Naive thymus-derived CD4-positive, alpha-beta T cell (primary cell): ENCODE data around the gene CCSER1. TPM values are rescaled to one million over a fixed set of nuclear protein-coding genes. Genes with fewer than 3 reads are reported as not detected.

ENCODE experiments used
- ATAC-seq: fragments of 150-1000 bp; cut with Tn5 transposase; 2 replicates; pipeline ENCODE4 v1.10.0; 2021; ENCODE audit warnings: mild to moderate bottlenecking, moderate library complexity
- CTCF ChIA-PET: fragments of 350-600 bp; sonication (Branson Sonifier 250); formaldehyde crosslinking; loops from one replicate; lab custom pipeline; 2021; ENCODE audit warnings: antibody characterized with exemption; lab: Charles Lee
- POLR2A ChIA-PET: fragments of 350-600 bp; sonication (Branson Sonifier 250); formaldehyde crosslinking; loops from one replicate; lab custom pipeline; 2021; ENCODE audit warnings: antibody characterized with exemption, inconsistent platforms; lab: Charles Lee
- DNase-seq, 9 donors: peaks; one replicate each; pipeline versions ENCODE4 v3.0.0 to v3.0.0-alpha.2; 2020 to 2022; ENCODE audit warnings: mixed read lengths in 1 of 9
- H3K27ac ChIP-seq: one replicate; pipeline ENCODE4 v1.7.0; 2013; ENCODE audit warnings: mild to moderate bottlenecking, low read depth, low read length, moderate library complexity
- H3K27me3 ChIP-seq, 2 donors: one replicate each; pipeline ENCODE4 v1.7.0; 2013; ENCODE audit warnings: low read length in 2 of 2, mild to moderate bottlenecking in 2 of 2, moderate library complexity in 2 of 2; ENCODE audit not compliant: control insufficient read depth in 2 of 2, insufficient read depth in 2 of 2
- H3K36me3 ChIP-seq, 3 experiments: 1 replicate in 2 of 3; 2 replicates in 1 of 3; pipeline ENCODE4 v1.7.0; 2013; ENCODE audit warnings: low read length in 3 of 3, mild to moderate bottlenecking in 3 of 3, moderate library complexity in 1 of 3; ENCODE audit not compliant: insufficient read depth in 3 of 3, control insufficient read depth in 2 of 3
- H3K4me1 ChIP-seq, 2 donors: one replicate each; pipeline ENCODE4 v1.7.0; 2013; ENCODE audit warnings: low read length in 2 of 2, mild to moderate bottlenecking in 2 of 2, moderate library complexity in 1 of 2; ENCODE audit not compliant: control insufficient read depth in 2 of 2, insufficient read depth in 2 of 2
- H3K4me3 ChIP-seq: 2 replicates; pipeline ENCODE4 v1.7.0; 2013; ENCODE audit warnings: mild to moderate bottlenecking, low read length
- H3K9me3 ChIP-seq, 3 experiments: 1 replicate in 2 of 3; 2 replicates in 1 of 3; pipeline ENCODE4 v1.7.0; 2013; ENCODE audit warnings: low read length in 3 of 3; ENCODE audit not compliant: control insufficient read depth in 2 of 3
- H3K27ac Mint-ChIP-seq, 9 donors: one replicate each; pipeline ENCODE4 v1.8.0; 2020 to 2022; ENCODE audit warnings: mixed read lengths in 9 of 9, mild to moderate bottlenecking in 8 of 9, moderate library complexity in 5 of 9, inconsistent platforms in 2 of 9
- H3K27me3 Mint-ChIP-seq, 5 donors: one replicate each; pipeline ENCODE4 v1.8.0; 2021 to 2022; ENCODE audit warnings: mixed read lengths in 5 of 5, mild to moderate bottlenecking in 1 of 5
- H3K36me3 Mint-ChIP-seq, 5 donors: one replicate each; pipeline ENCODE4 v1.8.0; 2020 to 2022; ENCODE audit warnings: mixed read lengths in 5 of 5, mild to moderate bottlenecking in 3 of 5, inconsistent platforms in 1 of 5
- H3K4me1 Mint-ChIP-seq, 7 donors: one replicate each; pipeline ENCODE4 v1.8.0; 2020 to 2022; ENCODE audit warnings: mixed read lengths in 7 of 7, mild to moderate bottlenecking in 3 of 7, inconsistent platforms in 1 of 7
- H3K4me3 Mint-ChIP-seq, 10 donors: one replicate each; pipeline ENCODE4 v1.8.0; 2020 to 2022; ENCODE audit warnings: mild to moderate bottlenecking in 10 of 10, mixed read lengths in 10 of 10, moderate library complexity in 6 of 10, inconsistent platforms in 2 of 10
- H3K9me3 Mint-ChIP-seq, 11 donors: one replicate each; pipeline ENCODE4 v1.8.0; 2020 to 2022; ENCODE audit warnings: mixed read lengths in 11 of 11, mild to moderate bottlenecking in 4 of 11, inconsistent platforms in 1 of 11, moderate library complexity in 1 of 11
- intact Hi-C, 2 donors: fragments of 100-400 bp; cut with micrococcal nuclease; formaldehyde crosslinking; loops; one replicate each; pipeline ENCODE4 v1.15.1; 2023
- polyA plus RNA-seq, 2 donors: library from polyadenylated mRNA; unstranded; fragments of 300-500 nt; fragmentation: Illumina TruSeq; gene quantifications; one replicate each; pipeline ENCODE4 v1.2.3, GENCODE V29; 2021
- total RNA-seq, 6 experiments: library from RNA in 5 of 6; stranded (reverse) in 5 of 6; gene quantifications; 1 replicate in 5 of 6; 2 replicates in 1 of 6; pipeline ENCODE4 v1.2.3 and lab custom pipeline; 2021 to 2026

CCSER1 gene
- total and polyA plus RNA-seq, 7 experiments from 2014 or later, result 0.30 to 4.0 (median 1.4) TPM; not detected in 3

DNA sequence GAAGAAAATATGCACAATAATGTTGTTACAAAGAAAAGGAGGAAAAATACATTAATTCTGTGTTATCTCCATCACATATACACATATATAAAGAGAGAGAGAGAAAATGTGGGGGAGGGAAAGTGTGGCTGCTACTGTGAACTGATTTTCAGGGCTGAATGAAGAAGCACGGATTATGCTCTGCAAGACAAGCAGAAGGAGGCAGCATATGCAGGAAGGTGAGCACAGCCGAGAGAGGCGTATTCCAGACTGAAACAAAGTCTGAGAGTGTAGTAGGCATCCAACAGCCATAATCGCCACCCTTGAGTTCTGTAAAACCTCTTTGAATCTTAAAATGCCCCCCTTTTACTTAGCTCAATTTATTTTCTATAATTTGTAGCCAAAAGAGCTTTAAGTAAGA is 1094.8 kb downstream of the CCSER1 start:
- Mint-ChIP-seq H3K4me1 (no peaks in the 10 kb centered on the region), H3K36me3 (no peaks in the 10 kb centered on the region), H3K27ac (no peak overlapping the region), H3K4me3 (no peak overlapping the region), H3K27me3 (no peaks in the 10 kb centered on the region), H3K9me3 (peaks cover 0 to 5% (median under 1%) of the 10 kb centered on the region in 11 donors)
- no peaks in the 10 kb centered on the region for H3K36me3 ChIP-seq
- H3K9me3 ChIP-seq, result no peaks in the 10 kb centered on the region
- intact Hi-C loops, result no loop called here
- no peaks in the 10 kb centered on the region for H3K4me1 ChIP-seq
- no peak overlapping the region for H3K4me3 ChIP-seq
- H3K27ac ChIP-seq, result no peak overlapping the region
- DNase-seq, result no peak
- CTCF ChIA-PET, result no interaction called here
- ATAC-seq, result no peak
- POLR2A ChIA-PET, result no interaction called here
- no peaks in the 10 kb centered on the region for H3K27me3 ChIP-seq

DNA sequence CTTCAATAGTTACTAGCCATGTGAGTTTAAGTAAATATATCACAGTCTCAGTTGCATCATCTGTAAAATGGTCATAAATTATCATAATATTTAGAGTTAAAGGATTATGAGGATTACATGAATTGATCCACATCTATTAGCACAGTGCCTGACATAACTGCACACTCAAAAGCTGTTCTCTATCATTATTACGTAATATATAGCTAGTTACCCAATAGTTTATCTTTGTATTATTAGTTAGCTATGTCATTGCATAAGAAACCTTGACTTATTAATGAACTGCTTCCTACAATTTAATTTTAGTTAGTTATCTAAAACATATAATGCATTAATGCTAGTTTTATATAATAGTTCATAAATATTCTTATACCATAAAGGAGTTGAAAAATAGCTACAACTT is 1099.7 kb downstream of the CCSER1 start:
- Mint-ChIP-seq H3K4me3 (no peak overlapping the region), H3K27ac (no peak overlapping the region), H3K36me3 (no peaks in the 10 kb centered on the region), H3K9me3 (peaks cover 0 to 5% (median 0%) of the 10 kb centered on the region in 11 donors), H3K27me3 (no peaks in the 10 kb centered on the region), H3K4me1 (no peaks in the 10 kb centered on the region)
- no peak for DNase-seq
- Histone ChIP-seq H3K27me3 (no peaks in the 10 kb centered on the region), H3K27ac (no peak overlapping the region), H3K4me3 (no peak overlapping the region), H3K9me3 (no peaks in the 10 kb centered on the region), H3K36me3 (no peaks in the 10 kb centered on the region), H3K4me1 (no peaks in the 10 kb centered on the region)
- CTCF ChIA-PET, result no interaction called here
- intact Hi-C loops, result no loop called here
- no peak for ATAC-seq
- POLR2A ChIA-PET, result no interaction called here

DNA sequence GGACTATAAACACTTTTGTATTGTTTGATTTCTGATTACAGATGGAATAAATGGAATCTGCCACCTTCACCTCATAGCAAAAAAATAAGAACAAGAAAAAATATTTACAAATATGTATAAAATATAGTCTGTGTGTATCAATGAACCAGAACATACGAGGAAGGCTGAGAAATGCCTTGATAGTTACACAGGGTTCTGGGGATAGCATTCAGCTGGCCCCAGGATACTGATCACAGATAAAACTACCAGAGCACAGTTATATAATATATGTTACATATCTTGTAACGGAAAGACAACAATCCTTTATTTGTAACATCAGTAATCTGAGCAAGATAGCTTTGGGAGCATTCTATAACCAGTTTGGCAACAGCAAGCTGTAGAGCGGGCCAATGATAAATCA is 1101.5 kb downstream of the CCSER1 start:
- Mint-ChIP-seq H3K36me3 (no peaks in the 10 kb centered on the region), H3K4me3 (no peak overlapping the region), H3K27ac (no peak overlapping the region), H3K9me3 (peaks cover 0 to 5% (median 3%) of the 10 kb centered on the region in 11 donors), H3K27me3 (no peaks in the 10 kb centered on the region), H3K4me1 (no peaks in the 10 kb centered on the region)
- no peaks in the 10 kb centered on the region for H3K4me1 ChIP-seq
- H3K9me3 ChIP-seq, result no peaks in the 10 kb centered on the region
- ChIA-PET POLR2A (no interaction called here), CTCF (no interaction called here)
- intact Hi-C loops, result no loop called here
- no peak overlapping the region for H3K4me3 ChIP-seq
- ATAC-seq (no peak), DNase-seq (no peak)
- H3K27ac ChIP-seq, result no peak overlapping the region
- H3K36me3 ChIP-seq, result no peaks in the 10 kb centered on the region
- H3K27me3 ChIP-seq, result no peaks in the 10 kb centered on the region

DNA sequence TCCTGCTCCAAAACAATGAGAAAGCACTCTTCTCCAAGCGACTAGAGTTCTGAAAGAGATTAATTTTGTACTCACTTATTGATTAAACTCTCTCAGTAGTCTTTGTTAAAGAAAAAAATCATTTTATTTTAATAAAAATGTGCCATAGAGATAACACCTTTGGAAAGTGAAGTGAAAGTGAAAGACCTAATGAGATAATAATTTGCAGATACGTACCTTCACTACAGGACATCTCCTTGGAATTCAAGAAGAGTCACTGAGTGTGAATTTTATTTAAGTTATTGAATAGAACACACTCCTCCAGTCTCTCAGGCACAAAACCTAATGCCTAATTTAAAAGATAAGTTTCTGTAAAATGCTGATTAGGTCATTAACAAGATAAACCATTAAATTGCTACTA is 1106.0 kb downstream of the CCSER1 start:
- intact Hi-C loops, result no loop called here
- ChIA-PET POLR2A (no interaction called here), CTCF (no interaction called here)
- no peak overlapping the region for H3K4me3 ChIP-seq
- H3K27me3 Mint-ChIP-seq, result no peaks in the 10 kb centered on the region
- peaks cover 0 to 6% (median 3%) of the 10 kb centered on the region in 11 donors for H3K9me3 Mint-ChIP-seq
- no peak overlapping the region for H3K4me3 Mint-ChIP-seq
- H3K9me3 ChIP-seq, result no peaks in the 10 kb centered on the region
- no peaks in the 10 kb centered on the region for H3K4me1 Mint-ChIP-seq
- H3K36me3 ChIP-seq, result no peaks in the 10 kb centered on the region
- no peak overlapping the region for H3K27ac Mint-ChIP-seq
- DNase-seq (no peak), ATAC-seq (no peak)
- no peaks in the 10 kb centered on the region for H3K36me3 Mint-ChIP-seq
- no peaks in the 10 kb centered on the region for H3K4me1 ChIP-seq
- no peaks in the 10 kb centered on the region for H3K27me3 ChIP-seq
- no peak overlapping the region for H3K27ac ChIP-seq

DNA sequence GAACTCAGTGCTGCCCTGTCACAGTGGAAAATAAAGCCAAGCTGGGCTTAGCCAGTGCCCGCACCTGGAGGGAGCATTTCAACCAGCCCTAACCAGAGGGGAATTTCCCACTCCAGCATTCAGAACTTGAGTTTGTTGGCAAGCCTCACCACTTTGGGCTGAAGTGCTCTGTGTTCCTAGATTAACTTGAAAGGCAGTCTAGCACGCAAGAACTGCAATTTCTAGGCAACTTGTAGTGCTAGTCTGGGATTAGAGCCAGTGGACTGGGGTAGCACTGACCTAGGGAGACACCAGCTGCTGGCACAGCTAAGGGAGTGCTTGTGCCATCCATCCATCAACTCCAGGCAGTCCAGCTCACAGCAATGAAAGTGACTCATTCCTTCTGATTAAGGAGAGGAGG is 1115.9 kb downstream of the CCSER1 start:
- CTCF ChIA-PET, result no interaction called here
- H3K27me3 ChIP-seq, result no peaks in the 10 kb centered on the region
- ATAC-seq, result no peak
- intact Hi-C loops, result no loop called here
- peaks cover 0 to 5% (median 0%) of the 10 kb centered on the region in 5 donors for H3K36me3 Mint-ChIP-seq
- no peak overlapping the region for H3K4me3 Mint-ChIP-seq
- H3K9me3 Mint-ChIP-seq, result peaks cover 0 to 24% (median 9%) of the 10 kb centered on the region in 11 donors
- no peaks in the 10 kb centered on the region for H3K36me3 ChIP-seq
- POLR2A ChIA-PET, result no interaction called here
- no peak overlapping the region for H3K27ac Mint-ChIP-seq
- H3K9me3 ChIP-seq, result no peaks in the 10 kb centered on the region
- no peak overlapping the region for H3K27ac ChIP-seq
- H3K4me1 Mint-ChIP-seq, result no peaks in the 10 kb centered on the region
- no peaks in the 10 kb centered on the region for H3K27me3 Mint-ChIP-seq
- no peaks in the 10 kb centered on the region for H3K4me1 ChIP-seq
- DNase-seq, result no peak
- no peak overlapping the region for H3K4me3 ChIP-seq

DNA sequence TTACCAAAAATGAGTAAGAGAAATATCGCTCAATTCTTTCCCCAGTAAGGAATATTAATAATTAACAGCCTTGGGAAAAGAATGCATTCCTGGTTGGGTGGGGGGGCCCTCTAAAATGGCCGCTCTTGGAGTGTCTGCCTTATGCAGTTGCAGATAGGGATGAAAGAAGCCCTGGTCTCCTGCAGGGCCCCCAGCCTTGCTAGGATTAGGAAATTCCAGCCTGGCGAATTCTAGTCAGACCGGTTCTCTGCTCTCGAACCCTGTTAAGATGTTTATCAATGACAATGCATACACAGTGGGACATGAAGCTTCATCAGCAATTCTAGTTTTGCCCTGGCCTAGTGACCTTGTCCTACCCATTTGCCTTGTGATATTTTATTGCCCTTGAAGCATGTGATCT is 1128.8 kb downstream of the CCSER1 start:
- no peak for DNase-seq
- Mint-ChIP-seq H3K4me3 (no peak overlapping the region), H3K36me3 (no peaks in the 10 kb centered on the region), H3K4me1 (no peaks in the 10 kb centered on the region), H3K27me3 (no peaks in the 10 kb centered on the region), H3K27ac (no peak overlapping the region), H3K9me3 (peaks cover 0 to 18% (median 4%) of the 10 kb centered on the region in 11 donors)
- no peaks in the 10 kb centered on the region for H3K27me3 ChIP-seq
- ATAC-seq, result no peak
- H3K9me3 ChIP-seq, result no peaks in the 10 kb centered on the region
- H3K4me3 ChIP-seq, result no peak overlapping the region
- H3K36me3 ChIP-seq, result no peaks in the 10 kb centered on the region
- no peaks in the 10 kb centered on the region for H3K4me1 ChIP-seq
- ChIA-PET POLR2A (no interaction called here), CTCF (no interaction called here)
- intact Hi-C loops, result no loop called here
- H3K27ac ChIP-seq, result no peak overlapping the region

DNA sequence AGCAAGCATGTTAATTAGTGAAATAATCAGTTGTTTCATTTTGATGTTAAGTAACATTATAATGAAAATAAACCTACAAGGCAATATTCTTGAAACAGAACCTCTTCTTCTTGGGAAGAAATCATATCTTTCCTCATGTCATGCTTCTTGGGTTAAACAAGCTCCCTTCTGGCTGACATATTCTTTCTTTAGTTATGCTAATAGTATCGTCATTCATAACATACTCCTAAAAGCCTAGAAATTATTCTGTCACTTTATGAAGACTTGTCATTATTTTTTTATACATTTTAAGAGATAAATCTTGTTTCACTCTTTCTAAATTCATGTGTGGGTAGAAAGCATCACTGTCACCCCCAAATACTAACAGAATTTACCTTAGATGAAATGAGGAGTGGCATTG is 1129.6 kb downstream of the CCSER1 start:
- Mint-ChIP-seq H3K27ac (no peak overlapping the region), H3K9me3 (peaks cover 0 to 18% (median 4%) of the 10 kb centered on the region in 11 donors), H3K36me3 (no peaks in the 10 kb centered on the region), H3K4me3 (no peak overlapping the region), H3K4me1 (no peaks in the 10 kb centered on the region), H3K27me3 (no peaks in the 10 kb centered on the region)
- no peak for ATAC-seq
- Histone ChIP-seq H3K9me3 (no peaks in the 10 kb centered on the region), H3K4me3 (no peak overlapping the region), H3K27ac (no peak overlapping the region), H3K4me1 (no peaks in the 10 kb centered on the region), H3K36me3 (no peaks in the 10 kb centered on the region), H3K27me3 (no peaks in the 10 kb centered on the region)
- intact Hi-C loops, result no loop called here
- CTCF ChIA-PET, result no interaction called here
- POLR2A ChIA-PET, result no interaction called here
- DNase-seq, result no peak
